SHP77 (cell line): ENCODE measurements around the gene AIP.
A peak's percentile ranks its signal among the peaks of the same experiment; 100 is the strongest.
"Not testable (repeated sequence)": the region's sequence is repeated elsewhere in the genome, so short reads cannot be mapped to it uniquely, and the experiment has no call there.

Experiments
- DNase-seq, 2 experiments: peaks; one replicate each; lab custom pipeline; 2025; lab: John Stamatoyannopoulos, UW

Gene AIP

DNA sequence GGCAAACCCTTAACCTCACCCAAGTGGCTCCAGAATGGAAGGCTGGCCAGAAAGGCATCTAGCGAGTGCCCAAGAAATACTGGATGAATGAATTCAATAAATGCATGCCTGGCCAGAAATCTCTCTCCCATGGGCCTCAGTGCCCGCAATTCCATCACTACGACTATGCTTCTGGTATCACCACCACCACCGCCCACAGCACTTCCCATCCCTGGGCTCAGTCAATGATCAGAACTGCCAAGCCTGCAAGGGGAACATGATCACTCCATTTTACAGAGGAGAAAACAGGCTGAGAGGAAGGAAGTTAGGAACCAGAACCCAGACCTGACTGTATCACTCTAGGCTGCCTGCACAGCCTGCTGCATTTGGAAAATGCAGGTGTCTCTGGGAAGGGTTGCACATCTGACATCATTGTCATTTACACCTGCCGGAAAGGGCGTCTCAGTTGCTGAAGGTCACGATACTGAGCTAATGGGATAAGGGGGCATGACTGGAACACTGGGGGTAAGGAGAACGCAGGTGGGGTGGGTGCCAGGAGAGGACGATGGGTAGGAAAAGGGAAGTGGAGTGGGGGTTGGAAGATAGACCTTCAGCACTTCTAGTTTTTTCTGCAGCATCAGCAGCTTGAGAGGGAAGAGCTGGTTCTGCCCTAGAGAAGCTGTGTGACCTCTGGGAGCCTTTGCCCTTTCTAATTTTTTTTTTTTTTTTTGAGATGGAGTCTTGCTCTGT is 33.5 kb upstream of the AIP start:
- peak; percentile 88 to 93 for DNase-seq

DNA sequence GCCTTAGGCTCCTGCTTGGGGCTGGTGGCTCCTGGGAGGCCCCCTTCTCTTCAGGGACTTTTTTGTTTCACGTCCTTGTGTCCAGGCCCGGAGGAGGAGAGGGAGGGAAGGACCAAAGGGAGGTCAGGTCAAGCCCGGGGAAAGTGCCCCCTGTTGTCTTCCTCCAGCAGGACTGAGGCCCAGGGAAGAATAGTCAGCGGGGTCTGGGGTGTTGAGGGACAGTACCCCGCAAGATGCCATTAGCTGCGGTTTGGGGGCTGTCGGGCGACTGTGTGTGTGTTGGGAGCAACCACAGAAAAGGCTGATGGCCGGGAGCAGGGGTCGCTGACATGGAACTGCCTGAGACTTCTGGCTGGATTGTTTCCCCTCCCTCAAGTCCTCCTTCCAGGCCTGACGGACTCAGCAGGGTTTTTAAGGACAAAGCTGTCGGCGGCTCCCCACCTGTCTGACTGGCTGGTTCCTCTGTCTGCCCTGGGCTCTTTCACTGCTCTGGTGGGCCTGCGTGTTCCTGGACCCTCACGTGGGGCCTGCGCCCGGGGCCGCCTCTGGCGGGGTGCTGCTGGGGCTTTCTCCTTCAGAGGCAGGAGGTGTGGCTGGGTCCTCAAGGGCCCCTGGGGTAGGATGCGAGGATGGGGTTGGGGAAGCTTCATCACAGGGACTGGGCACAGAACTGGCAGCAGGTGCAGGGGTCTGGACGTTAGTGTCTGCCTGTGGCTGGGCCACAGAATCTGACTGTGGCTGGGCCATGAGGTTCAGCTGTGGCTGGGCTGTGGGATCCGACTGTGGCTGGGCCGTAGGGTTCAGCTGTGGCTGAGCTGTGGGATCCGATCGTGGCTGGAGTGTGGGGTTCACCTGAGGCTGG is 31.8 kb upstream of the AIP start:
- no peak for DNase-seq

DNA sequence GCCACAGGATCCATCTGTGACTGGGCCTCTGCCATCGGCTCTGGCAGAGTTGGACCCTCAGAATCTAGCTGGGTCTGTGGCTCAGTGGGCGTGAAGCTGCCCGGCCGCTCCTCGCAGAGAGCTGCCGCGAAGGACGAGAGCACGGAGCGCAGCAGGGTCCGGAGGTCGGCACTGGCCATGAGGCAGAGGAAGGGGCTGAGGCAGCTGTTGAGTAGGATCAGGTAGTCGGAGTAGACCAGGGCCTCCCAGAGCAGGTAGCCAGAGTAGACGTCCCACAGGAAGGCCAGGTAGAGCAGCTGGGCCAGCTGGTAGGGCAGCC is 31.2 kb upstream of the AIP start:
- DNase-seq: no peak

DNA sequence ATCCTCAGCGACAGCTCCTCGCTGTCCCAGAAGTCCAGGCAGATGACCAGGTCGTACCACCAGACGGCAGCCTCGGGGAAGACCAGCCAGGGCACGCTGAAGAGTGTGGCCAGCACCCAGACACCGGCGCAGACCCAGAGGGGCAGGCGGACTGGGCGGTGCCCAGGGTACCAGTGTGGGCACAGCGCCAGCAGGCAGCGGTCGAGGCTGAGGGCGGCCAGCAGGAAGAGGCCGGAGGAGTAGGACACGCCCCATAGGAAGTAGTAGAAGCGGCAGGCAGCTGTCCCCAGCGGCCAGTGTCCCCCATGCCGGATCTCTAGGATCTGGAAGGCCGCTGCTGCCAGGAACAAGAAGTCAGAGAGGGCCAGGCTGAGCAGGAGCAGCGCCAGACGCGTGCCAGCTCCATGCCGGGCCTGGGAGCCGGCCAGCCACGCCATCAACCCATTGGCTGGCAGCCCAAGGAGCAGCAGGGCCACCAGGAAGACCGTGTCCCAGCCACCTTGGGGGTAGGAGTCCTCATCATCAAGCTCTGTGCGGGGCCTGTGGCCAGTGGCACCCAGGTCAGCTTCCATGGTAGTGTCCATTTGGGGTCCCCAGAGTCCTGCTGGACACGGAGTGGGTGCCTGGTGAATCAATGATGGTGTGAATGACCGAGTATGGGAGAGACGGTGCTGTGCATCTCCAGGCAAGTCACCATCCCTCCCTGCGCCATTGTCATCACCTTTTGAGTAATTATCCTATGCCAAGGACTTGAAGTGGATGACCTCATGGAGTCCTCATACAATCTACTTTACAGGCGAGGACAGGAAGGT is 30.5 kb upstream of the AIP start, which contains the start of gene GPR152:
Gene GPR152 (minus strand): TSS at position 589 of the 812 bp plus-strand sequence. CDS start 5 bp downstream, at position 584.
- peak; percentile 78 to 92 for DNase-seq

GRCh38 chr11:67453816-67454732 is 28.8 kb upstream of the AIP start:
- DNase-seq: no peak

DNA sequence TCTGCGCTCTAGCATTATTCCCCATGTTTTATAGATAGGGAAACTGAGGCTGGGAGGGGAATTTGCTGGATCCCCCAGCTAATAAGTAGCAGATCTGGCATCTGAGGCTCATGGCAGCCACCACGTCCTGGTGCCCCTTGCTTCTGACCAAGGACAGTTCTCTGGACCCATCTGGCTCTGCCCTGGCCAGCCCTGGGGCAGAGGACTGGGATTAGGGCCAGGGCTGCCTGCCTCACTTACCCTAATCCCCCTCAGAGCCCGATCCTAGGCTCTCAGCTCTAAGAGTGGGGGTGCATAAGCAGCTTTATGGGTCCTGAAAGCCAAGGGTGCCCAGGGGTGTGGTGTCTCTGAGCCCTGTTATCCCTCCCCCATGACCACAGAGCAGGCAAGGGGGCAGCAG is 27.8 kb upstream of the AIP start, which contains the start of gene CABP4:
Gene CABP4 (plus strand): TSS at position 301 of the 400 bp plus-strand sequence. CDS start 70 bp downstream, at position 371.
- DNase-seq: no peak

DNA sequence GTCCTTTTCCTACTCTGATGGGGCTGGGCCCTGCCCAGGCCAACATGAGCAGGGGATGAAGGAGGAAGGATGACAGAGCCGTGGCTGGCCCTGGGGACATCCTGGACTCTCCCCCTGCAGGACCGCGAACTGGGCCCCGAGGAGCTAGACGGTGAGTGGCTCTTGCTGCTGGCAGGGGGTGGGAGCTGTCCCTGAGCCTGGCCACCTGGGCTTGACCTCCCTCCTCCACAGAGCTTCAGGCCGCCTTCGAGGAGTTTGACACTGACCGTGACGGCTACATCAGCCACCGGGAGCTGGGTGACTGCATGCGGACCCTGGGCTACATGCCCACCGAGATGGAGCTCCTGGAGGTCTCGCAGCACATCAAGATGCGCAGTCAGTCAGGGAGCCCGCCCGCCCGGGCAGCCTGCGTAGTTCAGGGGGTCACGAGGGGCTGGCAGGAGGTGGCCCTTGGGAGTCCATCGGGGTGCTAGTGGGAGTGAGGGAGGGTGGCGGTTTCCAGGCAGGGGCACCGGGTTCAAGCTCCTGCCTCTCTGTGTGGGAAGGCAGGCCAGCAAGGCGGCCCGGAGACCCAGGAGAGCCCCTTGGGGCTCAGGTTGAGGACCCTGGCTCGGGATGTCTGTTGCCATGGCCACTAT is 26.6 kb upstream of the AIP start:
- DNase-seq: no peak

- DNase-seq: no peak
Observed at GRCh38 chr11:67457453-67457852, 25.4 kb upstream of the AIP start.

DNA sequence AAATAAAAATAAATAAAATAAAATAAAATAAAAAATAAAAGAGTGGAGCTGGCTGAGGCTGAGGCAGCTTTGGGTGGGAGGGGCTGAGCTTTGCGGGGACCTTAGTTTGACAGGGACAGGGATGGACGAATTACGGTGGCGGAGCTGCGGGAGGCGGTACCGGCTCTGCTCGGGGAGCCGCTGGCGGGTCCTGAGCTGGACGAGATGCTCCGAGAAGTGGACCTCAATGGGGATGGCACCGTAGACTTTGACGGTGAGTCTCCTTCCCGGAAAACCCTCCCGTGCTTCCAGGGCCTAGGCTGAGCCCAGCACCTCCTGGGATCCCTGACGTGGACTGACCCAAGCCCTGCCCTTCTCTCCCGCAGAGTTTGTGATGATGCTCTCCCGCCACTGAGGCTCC is 24.6 kb upstream of the AIP start:
- DNase-seq: no peak

DNA sequence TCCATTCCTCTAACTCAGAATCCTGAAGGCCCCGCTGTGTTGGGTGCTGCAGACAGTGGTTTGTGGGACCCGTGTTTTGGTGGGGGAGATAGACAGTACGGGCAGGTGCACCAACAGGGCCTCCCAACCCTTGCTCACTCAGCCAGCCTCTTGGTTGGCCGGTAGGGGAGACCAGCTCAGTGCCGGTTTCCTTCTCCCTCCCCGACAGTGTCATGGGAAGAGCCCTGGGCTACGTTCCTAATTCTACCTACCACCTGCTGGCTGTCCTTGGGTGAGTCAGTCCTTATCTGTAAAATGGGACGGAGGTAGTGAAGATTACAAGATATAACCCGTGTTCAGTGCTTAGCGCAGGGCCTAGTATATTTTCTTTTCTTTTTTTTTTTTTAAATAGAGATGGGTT is 19.6 kb upstream of the AIP start:
- DNase-seq: no peak

- peak; percentile 91 to 96 for DNase-seq
Observed at GRCh38 chr11:67463680-67464410, 19.0 kb upstream of the AIP start.

GRCh38 chr11:67464411-67465188 is 18.2 kb upstream of the AIP start:
- DNase-seq: peak; percentile 90 to 94

GRCh38 chr11:67465189-67465510 is 17.7 kb upstream of the AIP start:
- DNase-seq: no peak

- not testable (repeated sequence) for DNase-seq
Observed at GRCh38 chr11:67465530-67465929, 17.3 kb upstream of the AIP start.

GRCh38 chr11:67466367-67466766 is 16.5 kb upstream of the AIP start:
- no peak for DNase-seq

- no peak for DNase-seq
Observed at GRCh38 chr11:67466962-67467771, 15.7 kb upstream of the AIP start.

DNA sequence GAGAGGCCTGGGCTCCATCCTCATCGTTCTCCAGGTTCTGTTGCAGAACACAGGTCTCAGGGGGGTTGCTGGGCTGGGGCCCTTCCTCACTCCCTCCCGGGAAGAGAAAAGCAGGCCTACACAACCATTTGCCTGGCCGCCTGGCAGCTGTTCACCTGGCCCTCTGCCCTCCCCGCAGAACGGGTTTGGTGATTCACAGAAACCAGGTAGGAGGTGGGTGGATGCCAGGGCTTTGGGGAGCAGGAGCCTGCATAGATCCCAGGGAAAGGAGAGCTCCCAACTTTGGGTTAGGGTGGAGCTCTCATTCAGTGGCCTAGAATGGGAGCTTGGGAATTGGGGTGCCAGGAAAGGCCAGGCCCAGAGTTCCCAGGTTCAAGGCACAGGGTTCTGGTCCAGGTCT is 14.8 kb upstream of the AIP start:
- DNase-seq: no peak

DNA sequence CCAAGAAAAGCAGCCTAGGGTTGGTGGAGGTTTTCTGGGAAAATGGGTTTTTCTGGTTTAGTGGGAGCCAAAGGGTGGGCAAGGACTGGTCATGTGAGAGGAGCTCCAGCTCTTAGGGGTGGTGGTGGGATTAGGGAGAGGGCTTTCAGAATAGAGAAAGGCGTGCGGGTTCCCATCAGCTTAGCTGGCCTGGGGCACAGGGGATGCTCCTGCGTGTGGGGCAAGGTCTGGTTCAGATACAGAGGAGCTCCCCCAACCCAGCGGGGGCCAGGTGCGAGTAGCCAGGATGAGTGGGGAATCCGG is 14.4 kb upstream of the AIP start:
- DNase-seq: no peak
